ENCODE measurements around the gene LYST.

Gene LYST

GRCh38 chr1:235883261-235883927, 16.7 kb upstream of the LYST start:
- DNase-seq (ENCODE audit: low read depth) = peak; percentile 98

GRCh38 chr1:235882816-235883215, 16.1 kb upstream of the LYST start:
- DNase-seq (ENCODE audit: low read depth) = no peak

- no peak for DNase-seq (ENCODE audit: low read depth)
Measured at GRCh38 chr1:235881930-235882700, 15.4 kb upstream of the LYST start.

DNA sequence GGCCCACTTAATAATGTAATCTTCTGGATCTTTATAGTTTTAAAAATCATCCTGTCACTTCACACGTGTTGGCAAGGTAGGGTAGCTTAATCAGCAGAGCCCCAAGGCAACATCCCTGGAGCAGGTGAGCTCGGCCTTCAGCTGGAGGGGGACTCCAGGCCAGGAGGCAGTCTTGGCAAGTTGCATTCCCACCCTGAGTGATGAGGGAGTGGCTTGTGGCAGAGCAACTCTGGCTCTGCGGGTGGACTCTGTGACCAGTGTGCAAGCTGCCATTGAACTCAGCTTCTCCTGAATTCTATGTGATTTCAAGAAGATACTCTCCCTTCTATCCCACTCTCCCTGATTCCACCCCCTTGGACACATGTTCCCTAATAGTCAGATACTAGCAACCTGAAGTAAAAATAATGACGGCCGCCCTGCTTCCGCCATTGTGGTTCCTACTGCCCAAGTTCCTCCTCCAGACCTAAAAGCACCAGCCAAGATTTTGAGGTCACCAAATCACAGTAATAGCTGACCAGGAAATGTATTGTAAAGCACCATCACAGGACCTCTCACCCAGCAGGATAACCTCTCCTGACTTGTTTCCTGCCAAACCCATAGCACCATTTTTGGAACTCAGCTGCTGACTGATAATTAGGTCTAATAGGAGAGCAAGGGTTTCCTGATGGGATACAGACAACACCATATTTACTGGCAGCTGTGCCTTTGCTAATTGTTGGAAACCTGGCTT, 11.5 kb upstream of the LYST start:
- no peak for DNase-seq (ENCODE audit: low read depth)

GRCh38 chr1:235876402-235876841, 9.7 kb upstream of the LYST start:
- no peak for DNase-seq (ENCODE audit: low read depth)

- DNase-seq (ENCODE audit: low read depth) = no peak
Measured at GRCh38 chr1:235875036-235875597, 8.4 kb upstream of the LYST start.

GRCh38 chr1:235874261-235874660, 7.6 kb upstream of the LYST start:
- no peak for DNase-seq (ENCODE audit: low read depth)

GRCh38 chr1:235873571-235873970, 6.9 kb upstream of the LYST start:
- DNase-seq (ENCODE audit: low read depth) = no peak

DNA sequence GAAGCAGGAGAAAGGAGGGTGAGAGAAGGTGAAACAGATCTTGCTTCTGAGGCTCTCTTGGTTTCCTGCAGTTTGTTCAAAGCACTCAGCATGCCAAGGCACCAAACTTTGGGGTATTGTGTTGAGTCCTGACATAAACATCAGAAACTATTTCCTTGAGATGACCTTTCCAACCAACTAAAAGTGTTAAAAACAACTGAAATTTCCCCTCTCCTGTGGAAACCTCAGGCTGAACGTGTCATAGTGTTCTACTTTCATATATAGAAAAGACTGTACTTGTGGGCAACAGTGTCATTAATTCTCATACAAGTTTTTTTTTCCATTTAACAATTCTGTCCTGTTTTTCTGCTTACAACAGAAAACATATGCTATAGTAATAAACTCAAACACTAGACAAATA, 6.3 kb upstream of the LYST start:
- no peak for DNase-seq (ENCODE audit: low read depth)

- DNase-seq (ENCODE audit: low read depth) = no peak
Measured at GRCh38 chr1:235872270-235872669, 5.6 kb upstream of the LYST start.

DNA sequence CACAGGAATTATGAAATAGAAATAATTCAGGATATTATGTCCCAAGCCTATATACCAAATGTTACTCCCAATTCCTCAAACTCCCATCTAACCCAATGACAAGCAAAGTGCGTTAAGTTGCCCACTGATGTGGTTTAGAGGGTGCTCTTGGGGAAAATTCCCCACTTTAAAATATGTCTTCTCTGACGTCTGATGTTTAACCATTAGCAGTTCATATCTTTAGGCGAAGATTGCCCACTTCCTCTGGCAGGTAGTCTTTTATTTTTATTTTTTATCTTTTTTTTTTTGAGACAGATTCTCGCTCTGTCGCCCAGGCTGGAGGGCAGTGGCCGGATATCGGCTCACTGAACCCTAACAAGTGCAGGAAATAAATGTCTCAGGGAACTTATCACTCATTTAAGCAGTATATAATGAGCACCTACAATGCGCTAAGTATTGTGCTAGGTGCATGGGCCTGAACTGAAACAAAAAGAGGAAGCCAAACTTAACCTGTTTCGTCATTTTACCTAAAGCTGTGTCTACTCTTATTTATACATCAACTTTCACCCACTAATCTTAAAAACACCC, 1.3 kb upstream of the LYST start:
- no peak for DNase-seq (ENCODE audit: low read depth)

GRCh38 chr1:235866913-235867845, 473 bp upstream of the LYST start:
- DNase-seq (ENCODE audit: low read depth) = peak; percentile 90

DNA sequence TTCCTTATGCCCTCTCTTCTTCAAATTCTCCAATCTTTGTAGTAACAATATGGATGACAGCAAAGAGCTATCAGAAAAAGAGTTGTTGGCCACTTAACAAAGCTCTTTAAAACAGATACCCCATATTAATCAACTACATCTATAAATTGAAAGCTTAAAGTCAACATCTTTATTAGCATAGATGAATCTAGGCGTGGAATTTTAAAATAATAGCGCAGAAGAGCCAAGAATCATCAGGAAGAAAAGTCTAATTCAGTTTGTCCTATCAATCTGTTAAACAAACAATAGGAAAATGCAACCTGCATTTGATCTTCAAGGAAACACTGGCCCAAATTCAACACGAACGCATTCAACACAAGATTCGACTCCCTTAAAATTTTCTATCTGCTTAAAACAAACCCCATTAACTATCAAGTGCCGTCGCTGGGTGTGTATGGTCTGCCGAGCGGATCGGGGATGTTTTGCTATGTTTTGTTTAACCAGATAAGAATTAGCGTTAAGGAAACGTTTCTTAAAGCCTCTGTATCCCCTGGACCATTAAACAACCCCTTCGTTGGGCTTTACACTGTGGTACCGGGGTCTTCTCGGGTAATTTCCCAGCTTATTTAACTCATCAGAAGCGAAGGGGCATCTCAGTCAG, 1.0 kb downstream of the LYST start:
- no peak for DNase-seq (ENCODE audit: low read depth)

- no peak for DNase-seq (ENCODE audit: low read depth)
Measured at GRCh38 chr1:235864931-235865525, 1.7 kb downstream of the LYST start.

DNA sequence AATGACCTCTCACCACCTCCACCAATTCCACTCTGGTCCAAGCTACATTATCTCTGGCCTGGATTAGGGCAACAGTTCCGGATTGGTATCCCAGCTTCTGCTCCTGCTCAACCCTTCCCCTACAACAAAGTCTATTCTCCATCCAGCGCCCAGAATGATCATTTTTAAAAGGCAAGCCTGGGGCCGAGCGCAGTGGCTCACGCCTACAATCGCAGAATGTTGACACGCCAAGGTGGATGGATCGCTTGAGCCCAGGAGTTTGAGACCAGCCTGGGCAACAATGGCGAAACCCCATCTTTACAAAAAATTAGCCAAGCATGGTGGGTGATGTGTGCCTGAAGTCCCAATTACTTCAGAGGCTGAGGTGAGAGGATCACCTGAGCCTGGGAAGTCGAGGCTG, 2.2 kb downstream of the LYST start:
- no peak for DNase-seq (ENCODE audit: low read depth)

- DNase-seq (ENCODE audit: low read depth) = no peak
Measured at GRCh38 chr1:235863699-235864093, 3.0 kb downstream of the LYST start.

- DNase-seq (ENCODE audit: low read depth) = no peak
Measured at GRCh38 chr1:235861857-235862256, 4.8 kb downstream of the LYST start.

DNA sequence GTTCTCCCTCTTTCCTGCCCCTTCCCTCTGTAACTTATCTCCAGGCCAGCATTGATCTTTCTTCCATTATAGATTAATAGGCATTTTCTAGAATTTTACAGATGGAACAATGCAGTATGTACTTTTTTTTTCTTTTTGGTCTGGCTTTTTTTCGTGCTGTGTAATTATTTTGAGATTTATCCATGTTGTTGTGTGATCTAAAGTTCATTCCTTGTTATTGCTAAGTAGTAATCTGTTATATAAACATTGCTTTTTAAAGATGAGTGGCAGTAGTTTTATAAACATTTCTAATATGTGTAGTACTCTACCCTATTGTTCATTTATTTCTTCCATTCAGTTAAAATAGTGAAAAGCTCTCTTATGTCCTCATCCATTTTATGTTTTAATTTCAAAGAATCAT, 5.9 kb downstream of the LYST start:
- DNase-seq (ENCODE audit: low read depth) = no peak

DNA sequence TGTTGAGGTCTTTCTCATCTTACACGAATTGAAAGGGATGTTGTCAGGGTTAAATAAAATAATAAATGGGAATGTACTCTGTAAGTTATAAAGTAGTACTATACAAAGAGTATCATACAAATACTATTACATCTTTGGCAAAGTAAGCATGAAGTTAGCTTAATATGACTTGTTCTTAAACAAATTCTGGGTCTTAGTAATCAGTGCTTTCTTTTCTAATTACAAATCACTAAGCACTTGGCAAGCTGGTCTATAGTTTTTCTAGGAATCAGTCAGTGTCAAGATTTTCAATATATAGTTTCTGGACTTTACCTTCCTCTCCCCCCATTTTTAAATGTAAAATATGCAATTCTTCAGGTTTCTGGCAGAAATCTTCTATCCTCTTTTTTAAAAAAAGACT, 6.9 kb downstream of the LYST start:
- DNase-seq (ENCODE audit: low read depth) = no peak

GRCh38 chr1:235858766-235859165, 7.9 kb downstream of the LYST start:
- no peak for DNase-seq (ENCODE audit: low read depth)

Data from GM04504 (cell line).